Endothelial cell of umbilical vein (primary cell): ENCODE results near the gene ADGRB2. TPM values are rescaled to one million over a fixed set of nuclear protein-coding genes. Genes with fewer than 3 reads are reported as not detected.

Source experiments
- BruUV-seq: library from RNA; stranded (reverse); fragments of 400-500 nt; replicated peaks from 2 replicates; lab custom pipeline; 2021; lab: Mats Ljungman, UMichigan
- CTCF ChIA-PET: fragments of 300-600, 350-600 bp; sonication (Branson Sonifier 250); formaldehyde crosslinking; loops from one replicate; lab custom pipeline; 2021; ENCODE audit warnings: antibody characterized with exemption, inconsistent platforms; lab: Charles Lee
- POLR2A ChIA-PET: fragments of 300-600, 350-600 bp; sonication (Branson Sonifier 250); formaldehyde crosslinking; loops from one replicate; lab custom pipeline; 2021; ENCODE audit warnings: antibody characterized with exemption, inconsistent platforms; lab: Charles Lee
- DNase-seq: peaks from one replicate; pipeline ENCODE4 v3.0.0-alpha.2; 2011; ENCODE audit warnings: low read depth, low spot score
- FAIRE-seq: peaks from 2 replicates; lab custom pipeline; 2011; peaks lifted over from hg19 to GRCh38; lab: Jason Lieb, UNC
- H2AFZ ChIP-seq: 2 replicates; pipeline ENCODE4 v1.6.0; 2012; ENCODE audit warnings: low read depth, low read length, control low read depth, inconsistent platforms
- H3K27ac ChIP-seq: 2 replicates; pipeline ENCODE4 v1.5.1; 2011; ENCODE audit warnings: low read depth, mild to moderate bottlenecking, control low read depth, low read length, moderate library complexity; ENCODE audit not compliant: insufficient read depth
- H3K27me3 ChIP-seq, 2 experiments: 2 replicates each; pipeline versions ENCODE4 v1.6.0 to v1.6.1; 2011; ENCODE audit warnings: low read length in 2 of 2, mixed read lengths in 1 of 2; ENCODE audit not compliant: control insufficient read depth in 2 of 2, insufficient read depth in 2 of 2
- H3K36me3 ChIP-seq, 2 experiments: 2 replicates in 1 of 2; 3 replicates in 1 of 2; pipeline ENCODE4 v1.5.1; 2011; ENCODE audit warnings: low read length in 2 of 2, mild to moderate bottlenecking in 1 of 2, moderate library complexity in 1 of 2; ENCODE audit not compliant: control insufficient read depth in 2 of 2, insufficient read depth in 2 of 2; ENCODE audit errors: extremely low read depth in 1 of 2
- H3K4me1 ChIP-seq: 3 replicates; pipeline ENCODE4 v1.5.1; 2011; ENCODE audit warnings: mild to moderate bottlenecking, low read length; ENCODE audit not compliant: control insufficient read depth, insufficient read depth; ENCODE audit errors: extremely low read depth
- H3K4me2 ChIP-seq: 2 replicates; pipeline ENCODE4 v1.6.1; 2011; ENCODE audit warnings: low read length, control low read depth, mixed read lengths; ENCODE audit not compliant: insufficient read depth
- H3K4me3 ChIP-seq, 3 experiments: fragments of 200-600 bp in 1 of 3; sonication (generic), shearing (Covaris generic) in 1 of 3; replicated peaks in 1 of 3; 2 replicates each; pipeline ENCODE4 v1.5.1; 2011 to 2016; ENCODE audit warnings: control low read depth in 3 of 3, low read length in 3 of 3, mild to moderate bottlenecking in 2 of 3, inconsistent platforms in 1 of 3, low read depth in 1 of 3, moderate library complexity in 1 of 3; ENCODE audit not compliant: insufficient read depth in 1 of 3
- H3K79me2 ChIP-seq: 2 replicates; pipeline ENCODE4 v1.6.0; 2012; ENCODE audit warnings: low read length, inconsistent platforms; ENCODE audit not compliant: control insufficient read depth, insufficient read depth
- H3K9ac ChIP-seq: replicated peaks from 2 replicates; pipeline ENCODE3; 2011; ENCODE audit warnings: low read length, control low read depth; ENCODE audit not compliant: insufficient read depth; ENCODE audit errors: extremely low read depth
- H3K9me1 ChIP-seq: replicated peaks from 3 replicates; pipeline ENCODE4 v1.6.0; 2011; ENCODE audit warnings: mild to moderate bottlenecking, low read length; ENCODE audit not compliant: control insufficient read depth, insufficient read depth; ENCODE audit errors: extremely low read depth
- H3K9me3 ChIP-seq: replicated peaks from 2 replicates; pipeline ENCODE4 v1.5.1; 2012; ENCODE audit warnings: low read length, inconsistent platforms; ENCODE audit not compliant: control insufficient read depth, insufficient read depth
- H4K20me1 ChIP-seq: replicated peaks from 2 replicates; pipeline ENCODE3; 2011; ENCODE audit warnings: mild to moderate bottlenecking, low read length; ENCODE audit not compliant: control insufficient read depth, insufficient read depth; ENCODE audit errors: extremely low read depth
- EZH2 ChIP-seq: IDR thresholded peaks from 2 replicates; pipeline ENCODE4 v1.6.1; 2012; ENCODE audit warnings: borderline replicate concordance, low read depth, mild to moderate bottlenecking, moderate library complexity, low read length, inconsistent platforms; ENCODE audit not compliant: severe bottlenecking
- FOS ChIP-seq: IDR thresholded peaks from 2 replicates; pipeline ENCODE4 v1.6.1; 2011; ENCODE audit warnings: mild to moderate bottlenecking, low read length, moderate library complexity, borderline replicate concordance; ENCODE audit not compliant: insufficient read depth
- GATA2 ChIP-seq: IDR thresholded peaks from 2 replicates; pipeline ENCODE4 v1.7.0; 2011; ENCODE audit warnings: low read depth, mild to moderate bottlenecking, moderate library complexity, mixed read lengths, low read length; ENCODE audit not compliant: insufficient read length, insufficient read depth
- JUN ChIP-seq: IDR thresholded peaks from 2 replicates; pipeline ENCODE4 v1.6.1; 2011; ENCODE audit warnings: borderline replicate concordance, low read depth; ENCODE audit not compliant: insufficient read length, insufficient read depth
- MYC ChIP-seq: IDR thresholded peaks from one replicate; pipeline ENCODE4 v1.6.1; 2011; ENCODE audit warnings: mild to moderate bottlenecking, low read depth, low read length
- POLR2A ChIP-seq: IDR thresholded peaks from 2 replicates; pipeline ENCODE4 v1.6.1; 2012; ENCODE audit warnings: low read depth, mild to moderate bottlenecking, control low read depth, low read length
- POLR2AphosphoS5 ChIP-seq: IDR thresholded peaks from 2 replicates; pipeline ENCODE4 v1.6.1; 2012; ENCODE audit warnings: low read depth, mild to moderate bottlenecking, control low read depth, low read length, moderate library complexity; ENCODE audit not compliant: insufficient read depth
- dilution Hi-C: fragments of 300-500 bp; cut with MboI; formaldehyde crosslinking; loops from one replicate; pipeline ENCODE4 v1.15.0; 2019; ENCODE audit warnings: low sequenced_read_pairs; ENCODE audit not compliant: extremely low pct_ligation_motif_present
- intact Hi-C: fragments of 100-400 bp; cut with micrococcal nuclease; formaldehyde crosslinking; loops from one replicate; pipeline ENCODE4 v1.10.0; 2022
- polyA plus RNA-seq, 4 experiments: library from polyadenylated mRNA; depleted of rRNA in 3 of 4; stranded (reverse) in 3 of 4; unstranded in 1 of 4; fragments of >200 nt; gene quantifications; 2 replicates each; pipeline versions ENCODE4 v1.2.1 to v1.2.3, GENCODE V29; 2011 to 2012; ENCODE audit warnings: missing spikeins in 1 of 4
- total RNA-seq: library from RNA; stranded (reverse); gene quantifications from 2 replicates; pipeline ENCODE4 v1.2.3, GENCODE V29; 2021
- TF ChIP-seq, protein P1 (sequence below): IDR thresholded peaks from 2 replicates; pipeline ENCODE4 v1.6.1; 2011; ENCODE audit not compliant: insufficient read depth, insufficient read length
- TF ChIP-seq, protein P2 (sequence below), 2 donors: IDR thresholded peaks; 1 replicate in 1 of 2; 2 replicates in 1 of 2; pipeline ENCODE4 v1.5.1; 2011; ENCODE audit warnings: low read length in 2 of 2, mild to moderate bottlenecking in 2 of 2, moderate library complexity in 2 of 2, control low read depth in 1 of 2, inconsistent platforms in 1 of 2, low read depth in 1 of 2; ENCODE audit not compliant: insufficient read depth in 1 of 2; ENCODE audit errors: extremely low read depth in 1 of 2

Gene ADGRB2
- total and polyA plus RNA-seq, 2 donors (not counting 3 experiments of a cell fraction or from before 2014, with no cell fraction given), result 1.3 to 1.5 TPM

DNA sequence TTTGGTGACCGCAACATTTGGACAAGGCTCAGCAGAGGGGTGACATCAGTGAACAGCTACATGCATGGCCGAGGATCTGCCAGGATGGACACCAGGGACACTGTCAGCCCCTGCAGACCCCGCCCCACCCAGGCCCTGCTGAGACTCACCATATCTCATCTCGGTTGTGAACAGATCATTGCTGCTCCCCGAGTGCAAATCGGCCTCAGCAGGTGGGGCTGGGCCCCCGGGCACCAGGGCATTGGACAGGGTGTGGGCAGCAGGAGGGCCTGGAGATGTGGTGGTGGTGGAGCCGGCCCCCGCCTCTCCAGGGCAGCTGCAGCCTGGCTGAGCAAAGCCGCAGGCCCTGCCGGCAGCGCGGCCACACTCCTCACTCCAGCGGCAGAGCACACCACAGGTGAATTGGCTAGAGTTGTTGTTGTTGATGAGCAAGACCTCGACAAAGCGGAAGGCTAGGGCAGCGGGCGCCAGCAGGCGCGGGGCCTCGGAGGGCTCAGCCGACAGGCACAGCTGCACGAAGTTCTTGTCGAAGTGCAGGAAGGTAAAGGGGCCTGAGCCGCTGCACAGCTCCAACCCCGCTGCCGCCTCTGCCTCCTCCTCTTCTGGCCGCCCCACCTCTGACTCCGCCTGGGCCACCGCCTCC lies 8.2 kb downstream of the ADGRB2 start:
- no peak for TF ChIP-seq POLR2A
- TF ChIP-seq, protein P1, sequence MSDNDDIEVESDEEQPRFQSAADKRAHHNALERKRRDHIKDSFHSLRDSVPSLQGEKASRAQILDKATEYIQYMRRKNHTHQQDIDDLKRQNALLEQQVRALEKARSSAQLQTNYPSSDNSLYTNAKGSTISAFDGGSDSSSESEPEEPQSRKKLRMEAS, result no peak
- TF ChIP-seq, protein P2, sequence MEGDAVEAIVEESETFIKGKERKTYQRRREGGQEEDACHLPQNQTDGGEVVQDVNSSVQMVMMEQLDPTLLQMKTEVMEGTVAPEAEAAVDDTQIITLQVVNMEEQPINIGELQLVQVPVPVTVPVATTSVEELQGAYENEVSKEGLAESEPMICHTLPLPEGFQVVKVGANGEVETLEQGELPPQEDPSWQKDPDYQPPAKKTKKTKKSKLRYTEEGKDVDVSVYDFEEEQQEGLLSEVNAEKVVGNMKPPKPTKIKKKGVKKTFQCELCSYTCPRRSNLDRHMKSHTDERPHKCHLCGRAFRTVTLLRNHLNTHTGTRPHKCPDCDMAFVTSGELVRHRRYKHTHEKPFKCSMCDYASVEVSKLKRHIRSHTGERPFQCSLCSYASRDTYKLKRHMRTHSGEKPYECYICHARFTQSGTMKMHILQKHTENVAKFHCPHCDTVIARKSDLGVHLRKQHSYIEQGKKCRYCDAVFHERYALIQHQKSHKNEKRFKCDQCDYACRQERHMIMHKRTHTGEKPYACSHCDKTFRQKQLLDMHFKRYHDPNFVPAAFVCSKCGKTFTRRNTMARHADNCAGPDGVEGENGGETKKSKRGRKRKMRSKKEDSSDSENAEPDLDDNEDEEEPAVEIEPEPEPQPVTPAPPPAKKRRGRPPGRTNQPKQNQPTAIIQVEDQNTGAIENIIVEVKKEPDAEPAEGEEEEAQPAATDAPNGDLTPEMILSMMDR (IDR thresholded peaks at IDR 0.05; ENCODE audit: extremely low read depth in 1 of 2, insufficient read depth in 1 of 2, low read depth in 1 of 2, low read length in 2 of 2), result no peak
- TF ChIP-seq MYC, result no peak
- no peak for TF ChIP-seq POLR2AphosphoS5
- no peak for TF ChIP-seq JUN
- TF ChIP-seq FOS, result no peak
- TF ChIP-seq GATA2, result no peak
- TF ChIP-seq EZH2, result no peak
- CTCF ChIA-PET, result interaction anchor here (1.0 to 1.5 kb wide), 4 partner anchors 10 to 40 kb away, joined by 3 to 11 read pairs (median 4); no protein-coding TSS in a partner anchor
- H3K4me1 ChIP-seq, result peaks cover 4% of the 10 kb centered on the region
- no TSS peak for BruUV-seq
- dilution Hi-C loops, result no loop called here
- POLR2A ChIA-PET, result no interaction called here
- no peaks in the 10 kb centered on the region for H3K27me3 ChIP-seq
- H3K9me3 ChIP-seq, result no peaks in the 10 kb centered on the region
- DNase-seq (no peak), FAIRE-seq (no peak)
- H4K20me1 ChIP-seq, result no peaks in the 10 kb centered on the region
- no peaks in the 10 kb centered on the region for H3K36me3 ChIP-seq
- intact Hi-C loops, result no loop called here
- no peak overlapping the region for H2AFZ ChIP-seq
- no peaks in the 10 kb centered on the region for H3K79me2 ChIP-seq
- H3K27ac ChIP-seq, result no peak overlapping the region
- no peak overlapping the region for H3K4me3 ChIP-seq
- no peaks in the 10 kb centered on the region for H3K9me1 ChIP-seq
- no peak overlapping the region for H3K9ac ChIP-seq
- H3K4me2 ChIP-seq, result no peak overlapping the region
